Neural cell (in vitro differentiated cells): ENCODE data around the gene SRC. TPM values are rescaled to one million over a fixed set of nuclear protein-coding genes. Genes with fewer than 3 reads are reported as not detected.

ENCODE experiments used
- H2AFZ ChIP-seq: fragments of 200-600, 300-800 bp; sonication (generic), shearing (Covaris generic); 2 replicates; pipeline ENCODE4 v1.6.0; 2014; ENCODE audit warnings: low read depth, mild to moderate bottlenecking, antibody characterized with exemption, low read length, moderate library complexity
- H3F3A ChIP-seq: fragments of 200-600 bp; shearing (Covaris generic); 2 replicates; pipeline ENCODE4 v1.6.1; 2016; ENCODE audit warnings: mild to moderate bottlenecking, moderate library complexity, mixed read lengths, antibody characterized with exemption, low read length; ENCODE audit not compliant: insufficient read depth, poor library complexity, severe bottlenecking
- H3K27ac ChIP-seq: fragments of 200-600, 300-800 bp; sonication (generic), shearing (Covaris generic); 2 replicates; pipeline ENCODE4 v1.5.1; 2014; ENCODE audit warnings: mild to moderate bottlenecking, low read length, moderate library complexity
- H3K27me3 ChIP-seq: fragments of 300-800, 200-600 bp; sonication (generic), shearing (Covaris generic); 2 replicates; pipeline ENCODE4 v1.6.0; 2014; ENCODE audit warnings: mild to moderate bottlenecking, low read depth, low read length, moderate library complexity; ENCODE audit not compliant: insufficient read depth
- H3K36me3 ChIP-seq: fragments of 300-800, 200-600 bp; sonication (generic), shearing (Covaris generic); 2 replicates; pipeline ENCODE4 v1.5.1; 2014; ENCODE audit warnings: mild to moderate bottlenecking, antibody characterized with exemption, low read length, moderate library complexity; ENCODE audit not compliant: insufficient read depth
- H3K4me2 ChIP-seq: fragments of 300-800, 200-600 bp; sonication (generic), shearing (Covaris generic); 2 replicates; pipeline ENCODE4 v1.6.0; 2014; ENCODE audit warnings: mild to moderate bottlenecking, low read length
- H3K4me3 ChIP-seq: fragments of 300-800, 200-600 bp; sonication (generic), shearing (Covaris generic); 2 replicates; pipeline ENCODE4 v1.5.1; 2014; ENCODE audit warnings: mild to moderate bottlenecking, low read length, moderate library complexity
- H3K79me2 ChIP-seq: fragments of 200-600 bp; shearing (Covaris generic); replicated peaks from 2 replicates; pipeline ENCODE4 v1.6.0; 2014; ENCODE audit warnings: mild to moderate bottlenecking, low read length, moderate library complexity; ENCODE audit not compliant: insufficient read depth
- H3K9ac ChIP-seq: fragments of 300-800, 200-600 bp; sonication (generic), shearing (Covaris generic); 2 replicates; pipeline ENCODE4 v1.6.1; 2016; ENCODE audit warnings: mild to moderate bottlenecking, low read length, mixed read lengths
- H3K9me2 ChIP-seq: fragments of 200-600 bp; shearing (Covaris generic); 2 replicates; pipeline ENCODE4 v1.6.1; 2016; ENCODE audit warnings: mild to moderate bottlenecking, low read length, mixed read lengths; ENCODE audit not compliant: insufficient read depth
- H3K9me3 ChIP-seq: fragments of 200-600, 300-800 bp; sonication (generic), shearing (Covaris generic); 2 replicates; pipeline ENCODE4 v1.6.1; 2016; ENCODE audit warnings: mild to moderate bottlenecking, mixed run types, low read length, moderate library complexity, mixed read lengths
- H4K20me1 ChIP-seq: fragments of 200-600 bp; shearing (Covaris generic); 2 replicates; pipeline ENCODE4 v1.6.1; 2016; ENCODE audit warnings: mild to moderate bottlenecking, mixed run types; ENCODE audit not compliant: insufficient read depth
- CTCF ChIP-seq: fragments of 450-650 bp; IDR thresholded peaks from 2 replicates; pipeline ENCODE4 v1.5.1; 2014; ENCODE audit warnings: antibody characterized with exemption, mild to moderate bottlenecking, moderate library complexity; ENCODE audit not compliant: poor library complexity, severe bottlenecking
- EP300 ChIP-seq: fragments of 450-650 bp; conservative IDR thresholded peaks from 2 replicates; pipeline ENCODE4 v1.6.1; 2014; ENCODE audit warnings: antibody characterized with exemption, mild to moderate bottlenecking, moderate library complexity; ENCODE audit not compliant: poor library complexity, severe bottlenecking
- EZH2 ChIP-seq: fragments of 200-600, 300-800 bp; shearing (Covaris generic), sonication (generic); IDR thresholded peaks from 2 replicates; pipeline ENCODE4 v1.6.1; 2014; ENCODE audit warnings: antibody characterized with exemption, low read length, borderline replicate concordance, mild to moderate bottlenecking; ENCODE audit not compliant: insufficient read depth, poor library complexity, severe bottlenecking
- MXI1 ChIP-seq: fragments of 450-650 bp; conservative IDR thresholded peaks from 2 replicates; pipeline ENCODE4 v1.6.1; 2014; ENCODE audit warnings: antibody characterized with exemption, mild to moderate bottlenecking; ENCODE audit not compliant: poor library complexity, severe bottlenecking
- POLR2AphosphoS5 ChIP-seq: IDR thresholded peaks from 2 replicates; pipeline ENCODE4 v1.6.1; 2012
- RAD21 ChIP-seq: fragments of 450-650 bp; conservative IDR thresholded peaks from 2 replicates; pipeline ENCODE4 v1.6.1; 2014; ENCODE audit warnings: antibody characterized with exemption, mild to moderate bottlenecking, moderate library complexity
- REST ChIP-seq: IDR thresholded peaks from 2 replicates; pipeline ENCODE4 v1.6.1; 2012; ENCODE audit warnings: borderline replicate concordance
- SMC3 ChIP-seq: fragments of 450-650 bp; conservative IDR thresholded peaks from 2 replicates; pipeline ENCODE4 v1.6.1; 2014; ENCODE audit warnings: antibody characterized with exemption, mild to moderate bottlenecking, moderate library complexity; ENCODE audit not compliant: poor library complexity
- TAF1 ChIP-seq: IDR thresholded peaks from 2 replicates; pipeline ENCODE4 v1.6.1; 2012; ENCODE audit warnings: low read depth
- polyA plus RNA-seq: library from polyadenylated mRNA; depleted of rRNA; stranded (reverse); fragments of >200 nt; gene quantifications from 2 replicates; pipeline ENCODE4 v1.2.3, GENCODE V29; 2014

Gene SRC
- polyA plus RNA-seq, 1 donor from 2014 or later, result 39.0 TPM

- H2AFZ ChIP-seq, result no peak overlapping the region
- no peaks in the 10 kb centered on the region for H4K20me1 ChIP-seq
- no peaks in the 10 kb centered on the region for H3K27me3 ChIP-seq
- no peaks in the 10 kb centered on the region for H3K79me2 ChIP-seq
- no peaks in the 10 kb centered on the region for H3K9me2 ChIP-seq
- no peaks in the 10 kb centered on the region for H3F3A ChIP-seq
- TF ChIP-seq MXI1, result no peak
- no peaks in the 10 kb centered on the region for H3K36me3 ChIP-seq
- no peak overlapping the region for H3K9ac ChIP-seq
- H3K4me3 ChIP-seq, result no peak overlapping the region
- no peak overlapping the region for H3K27ac ChIP-seq
- no peak overlapping the region for H3K4me2 ChIP-seq
- H3K9me3 ChIP-seq, result no peaks in the 10 kb centered on the region
These were observed 84.1 kb downstream of the SRC start for GRCh38 chr20:37430044-37430443.

GRCh38 chr20:37430778-37431460 lies 85.0 kb downstream of the SRC start:
- no peaks in the 10 kb centered on the region for H3K27me3 ChIP-seq
- no peak overlapping the region for H3K4me2 ChIP-seq
- H3K79me2 ChIP-seq, result no peaks in the 10 kb centered on the region
- no peaks in the 10 kb centered on the region for H3F3A ChIP-seq
- no peak overlapping the region for H2AFZ ChIP-seq
- no peak overlapping the region for H3K27ac ChIP-seq
- H4K20me1 ChIP-seq, result no peaks in the 10 kb centered on the region
- no peaks in the 10 kb centered on the region for H3K36me3 ChIP-seq
- H3K9me2 ChIP-seq, result no peaks in the 10 kb centered on the region
- TF ChIP-seq MXI1, result no peak
- no peak for TF ChIP-seq CTCF
- no peak for TF ChIP-seq EP300
- no peaks in the 10 kb centered on the region for H3K9me3 ChIP-seq
- H3K9ac ChIP-seq, result no peak overlapping the region
- H3K4me3 ChIP-seq, result no peak overlapping the region

GRCh38 chr20:37431786-37432185 lies 85.8 kb downstream of the SRC start:
- H3K27ac ChIP-seq, result no peak overlapping the region
- no peak overlapping the region for H3K9ac ChIP-seq
- no peaks in the 10 kb centered on the region for H3K9me2 ChIP-seq
- no peaks in the 10 kb centered on the region for H3K9me3 ChIP-seq
- H3K4me3 ChIP-seq, result no peak overlapping the region
- no peak for TF ChIP-seq RAD21
- TF ChIP-seq POLR2AphosphoS5, result no peak
- no peak for TF ChIP-seq REST
- no peak for TF ChIP-seq CTCF
- TF ChIP-seq SMC3, result no peak
- no peak for TF ChIP-seq EP300
- TF ChIP-seq MXI1, result no peak
- TF ChIP-seq TAF1, result no peak
- no peak for TF ChIP-seq EZH2
- no peak overlapping the region for H3K4me2 ChIP-seq
- H3F3A ChIP-seq, result no peaks in the 10 kb centered on the region
- no peaks in the 10 kb centered on the region for H3K36me3 ChIP-seq
- H2AFZ ChIP-seq, result no peak overlapping the region
- no peaks in the 10 kb centered on the region for H3K27me3 ChIP-seq
- no peaks in the 10 kb centered on the region for H4K20me1 ChIP-seq
- no peaks in the 10 kb centered on the region for H3K79me2 ChIP-seq
